HL-60 (cell line): ENCODE data around the gene AGBL4.

Experiments used
- POLR2AphosphoS5 ChIP-seq: IDR thresholded peaks from 2 replicates; pipeline ENCODE4 v1.6.1; 2012; ENCODE audit warnings: low read depth
- TF ChIP-seq, protein P1 (sequence below): IDR thresholded peaks from 2 replicates; pipeline ENCODE4 v1.6.1; 2012; ENCODE audit warnings: low read depth; ENCODE audit not compliant: insufficient replicate concordance
- TF ChIP-seq, protein P2 (sequence below): IDR thresholded peaks from one replicate; pipeline ENCODE4 v1.5.1; 2011; ENCODE audit warnings: low read length, control low read depth, inconsistent platforms; ENCODE audit not compliant: insufficient read depth

GRCh38 chr1:48851638-48852037, 1172.1 kb downstream of the AGBL4 start:
- no peak for TF ChIP-seq POLR2AphosphoS5
- TF ChIP-seq, protein P1, sequence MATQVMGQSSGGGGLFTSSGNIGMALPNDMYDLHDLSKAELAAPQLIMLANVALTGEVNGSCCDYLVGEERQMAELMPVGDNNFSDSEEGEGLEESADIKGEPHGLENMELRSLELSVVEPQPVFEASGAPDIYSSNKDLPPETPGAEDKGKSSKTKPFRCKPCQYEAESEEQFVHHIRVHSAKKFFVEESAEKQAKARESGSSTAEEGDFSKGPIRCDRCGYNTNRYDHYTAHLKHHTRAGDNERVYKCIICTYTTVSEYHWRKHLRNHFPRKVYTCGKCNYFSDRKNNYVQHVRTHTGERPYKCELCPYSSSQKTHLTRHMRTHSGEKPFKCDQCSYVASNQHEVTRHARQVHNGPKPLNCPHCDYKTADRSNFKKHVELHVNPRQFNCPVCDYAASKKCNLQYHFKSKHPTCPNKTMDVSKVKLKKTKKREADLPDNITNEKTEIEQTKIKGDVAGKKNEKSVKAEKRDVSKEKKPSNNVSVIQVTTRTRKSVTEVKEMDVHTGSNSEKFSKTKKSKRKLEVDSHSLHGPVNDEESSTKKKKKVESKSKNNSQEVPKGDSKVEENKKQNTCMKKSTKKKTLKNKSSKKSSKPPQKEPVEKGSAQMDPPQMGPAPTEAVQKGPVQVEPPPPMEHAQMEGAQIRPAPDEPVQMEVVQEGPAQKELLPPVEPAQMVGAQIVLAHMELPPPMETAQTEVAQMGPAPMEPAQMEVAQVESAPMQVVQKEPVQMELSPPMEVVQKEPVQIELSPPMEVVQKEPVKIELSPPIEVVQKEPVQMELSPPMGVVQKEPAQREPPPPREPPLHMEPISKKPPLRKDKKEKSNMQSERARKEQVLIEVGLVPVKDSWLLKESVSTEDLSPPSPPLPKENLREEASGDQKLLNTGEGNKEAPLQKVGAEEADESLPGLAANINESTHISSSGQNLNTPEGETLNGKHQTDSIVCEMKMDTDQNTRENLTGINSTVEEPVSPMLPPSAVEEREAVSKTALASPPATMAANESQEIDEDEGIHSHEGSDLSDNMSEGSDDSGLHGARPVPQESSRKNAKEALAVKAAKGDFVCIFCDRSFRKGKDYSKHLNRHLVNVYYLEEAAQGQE: no peak
- TF ChIP-seq, protein P2, sequence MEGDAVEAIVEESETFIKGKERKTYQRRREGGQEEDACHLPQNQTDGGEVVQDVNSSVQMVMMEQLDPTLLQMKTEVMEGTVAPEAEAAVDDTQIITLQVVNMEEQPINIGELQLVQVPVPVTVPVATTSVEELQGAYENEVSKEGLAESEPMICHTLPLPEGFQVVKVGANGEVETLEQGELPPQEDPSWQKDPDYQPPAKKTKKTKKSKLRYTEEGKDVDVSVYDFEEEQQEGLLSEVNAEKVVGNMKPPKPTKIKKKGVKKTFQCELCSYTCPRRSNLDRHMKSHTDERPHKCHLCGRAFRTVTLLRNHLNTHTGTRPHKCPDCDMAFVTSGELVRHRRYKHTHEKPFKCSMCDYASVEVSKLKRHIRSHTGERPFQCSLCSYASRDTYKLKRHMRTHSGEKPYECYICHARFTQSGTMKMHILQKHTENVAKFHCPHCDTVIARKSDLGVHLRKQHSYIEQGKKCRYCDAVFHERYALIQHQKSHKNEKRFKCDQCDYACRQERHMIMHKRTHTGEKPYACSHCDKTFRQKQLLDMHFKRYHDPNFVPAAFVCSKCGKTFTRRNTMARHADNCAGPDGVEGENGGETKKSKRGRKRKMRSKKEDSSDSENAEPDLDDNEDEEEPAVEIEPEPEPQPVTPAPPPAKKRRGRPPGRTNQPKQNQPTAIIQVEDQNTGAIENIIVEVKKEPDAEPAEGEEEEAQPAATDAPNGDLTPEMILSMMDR: no peak
